Trophoblast cell (in vitro differentiated cells and primary cell): Measurements from ENCODE around the gene XAGE3.
A peak's percentile ranks its signal among the peaks of the same experiment; 100 is the strongest.
"Not testable (repeated sequence)": the region's sequence is repeated elsewhere in the genome, so short reads cannot be mapped to it uniquely, and the experiment has no call there.

Experiments used
- DNase-seq, 2 donors: peaks; one replicate each; pipeline ENCODE4 v3.0.0-alpha.2; 2016
- H2AFZ ChIP-seq: 2 replicates; pipeline ENCODE4 v1.6.1; 2013; ENCODE audit warnings: low read length, moderate library complexity, mild to moderate bottlenecking; ENCODE audit not compliant: insufficient read depth, poor library complexity
- H2AK5ac ChIP-seq: 2 replicates; pipeline ENCODE4 v1.6.1; 2013; ENCODE audit warnings: mild to moderate bottlenecking, low read length
- H2BK120ac ChIP-seq: 2 replicates; pipeline ENCODE4 v1.6.1; 2013; ENCODE audit warnings: low read length, mild to moderate bottlenecking, moderate library complexity; ENCODE audit not compliant: insufficient read depth, poor library complexity
- H2BK12ac ChIP-seq: 2 replicates; pipeline ENCODE4 v1.6.1; 2013; ENCODE audit warnings: mild to moderate bottlenecking, low read length, moderate library complexity
- H2BK5ac ChIP-seq: 2 replicates; pipeline ENCODE4 v1.6.1; 2013; ENCODE audit warnings: low read length, low read depth, moderate library complexity, mild to moderate bottlenecking; ENCODE audit not compliant: poor library complexity
- H3K14ac ChIP-seq: 2 replicates; pipeline ENCODE4 v1.6.1; 2013; ENCODE audit warnings: mild to moderate bottlenecking, low read length
- H3K18ac ChIP-seq: 2 replicates; pipeline ENCODE4 v1.6.1; 2013; ENCODE audit warnings: mild to moderate bottlenecking, low read length
- H3K23ac ChIP-seq: 2 replicates; pipeline ENCODE4 v1.6.1; 2013; ENCODE audit warnings: low read length
- H3K27ac ChIP-seq: 2 replicates; pipeline ENCODE4 v1.5.1; 2013; ENCODE audit warnings: low read depth, mild to moderate bottlenecking, inconsistent platforms, low read length, moderate library complexity
- H3K27me3 ChIP-seq: 2 replicates; pipeline ENCODE4 v1.6.1; 2013; ENCODE audit warnings: inconsistent platforms, mild to moderate bottlenecking, low read length, moderate library complexity; ENCODE audit not compliant: insufficient read depth
- H3K36me3 ChIP-seq, 2 experiments: 1 replicate in 1 of 2; 2 replicates in 1 of 2; pipeline ENCODE4 v1.6.1; 2013; ENCODE audit warnings: low read length in 2 of 2, mild to moderate bottlenecking in 2 of 2, moderate library complexity in 1 of 2; ENCODE audit not compliant: insufficient read depth in 2 of 2, control insufficient read depth in 1 of 2
- H3K4ac ChIP-seq: 2 replicates; pipeline ENCODE4 v1.6.1; 2013; ENCODE audit warnings: low read depth, mild to moderate bottlenecking, low read length, moderate library complexity
- H3K4me1 ChIP-seq, 2 experiments: 1 replicate in 1 of 2; 2 replicates in 1 of 2; pipeline ENCODE4 v1.6.1; 2013; ENCODE audit warnings: low read length in 2 of 2, mild to moderate bottlenecking in 2 of 2, moderate library complexity in 1 of 2; ENCODE audit not compliant: insufficient read depth in 2 of 2, control insufficient read depth in 1 of 2
- H3K4me2 ChIP-seq: 2 replicates; pipeline ENCODE4 v1.6.1; 2013; ENCODE audit warnings: inconsistent platforms, mild to moderate bottlenecking, low read length, moderate library complexity
- H3K4me3 ChIP-seq: 2 replicates; pipeline ENCODE4 v1.5.1; 2013; ENCODE audit warnings: mild to moderate bottlenecking, low read depth, low read length, inconsistent platforms
- H3K79me1 ChIP-seq: one replicate; pipeline ENCODE4 v1.6.1; 2013; ENCODE audit warnings: low read length
- H3K79me2 ChIP-seq: 2 replicates; pipeline ENCODE4 v1.6.1; 2013; ENCODE audit warnings: low read length, mild to moderate bottlenecking; ENCODE audit not compliant: control insufficient read depth, insufficient read depth, poor library complexity
- H3K9ac ChIP-seq: 2 replicates; pipeline ENCODE4 v1.6.1; 2013; ENCODE audit warnings: mild to moderate bottlenecking, low read length
- H3K9me3 ChIP-seq: 2 replicates; pipeline ENCODE4 v1.6.1; 2013; ENCODE audit warnings: low read depth, mild to moderate bottlenecking, control low read depth, inconsistent platforms, low read length; ENCODE audit not compliant: insufficient read depth
- H4K12ac ChIP-seq: 2 replicates; pipeline ENCODE4 v1.6.1; 2013; ENCODE audit warnings: low read depth, mild to moderate bottlenecking, low read length, moderate library complexity
- H4K8ac ChIP-seq: 2 replicates; pipeline ENCODE4 v1.6.1; 2013; ENCODE audit warnings: low read depth, mild to moderate bottlenecking, low read length, moderate library complexity
- H4K91ac ChIP-seq: one replicate; pipeline ENCODE4 v1.6.1; 2013; ENCODE audit warnings: low read depth, mild to moderate bottlenecking, low read length, moderate library complexity
- WGBS: extraction: QIAGEN DNeasy Blood & Tissue Kit; methylation state at CpG from one replicate; pipeline ENCODE4 v1.1.7; 2013; ENCODE audit warnings: missing lambda C conversion rate; ENCODE audit not compliant: insufficient read length, insufficient coverage; ENCODE audit errors: extremely low coverage; 5-methylcytosine and 5-hydroxymethylcytosine counted together

The XAGE3 gene

GRCh38 chrX:52870046-52870445 lies 2.2 kb upstream of the XAGE3 start:
- no peaks in the 10 kb centered on the region for H3K79me1 ChIP-seq
- H3K79me2 ChIP-seq, result no peaks in the 10 kb centered on the region
- no peak overlapping the region for H3K4ac ChIP-seq
- H3K9ac ChIP-seq, result no peak overlapping the region
- no peak overlapping the region for H3K27ac ChIP-seq
- no peaks in the 10 kb centered on the region for H3K27me3 ChIP-seq
- no peaks in the 10 kb centered on the region for H3K4me1 ChIP-seq
- H4K8ac ChIP-seq, result no peak overlapping the region
- H3K9me3 ChIP-seq, result no peaks in the 10 kb centered on the region
- no peak overlapping the region for H3K23ac ChIP-seq
- H2AK5ac ChIP-seq, result no peak overlapping the region
- H4K12ac ChIP-seq, result no peak overlapping the region
- WGBS, result no CpG with 5 or more reads among the region's 1 CpG
- H2BK5ac ChIP-seq, result no peak overlapping the region
- no peak overlapping the region for H2AFZ ChIP-seq
- no peak overlapping the region for H3K18ac ChIP-seq
- no peak overlapping the region for H3K14ac ChIP-seq
- H3K4me3 ChIP-seq, result no peak overlapping the region
- H2BK12ac ChIP-seq, result no peak overlapping the region
- H4K91ac ChIP-seq, result no peak overlapping the region
- H3K36me3 ChIP-seq, result no peaks in the 10 kb centered on the region
- no peak for DNase-seq
- H3K4me2 ChIP-seq, result no peak overlapping the region
- no peak overlapping the region for H2BK120ac ChIP-seq

- Histone ChIP-seq H4K8ac (no peak overlapping the region), H3K36me3 (no peaks in the 10 kb centered on the region), H3K9ac (no peak overlapping the region), H3K79me1 (no peaks in the 10 kb centered on the region), H3K4me2 (no peak overlapping the region), H2BK5ac (no peak overlapping the region), H2AK5ac (no peak overlapping the region), H4K91ac (no peak overlapping the region), H3K14ac (no peak overlapping the region), H3K23ac (no peak overlapping the region), H3K4me3 (no peak overlapping the region), H3K4me1 (no peaks in the 10 kb centered on the region), H3K9me3 (no peaks in the 10 kb centered on the region), H4K12ac (no peak overlapping the region), H2AFZ (no peak overlapping the region), H3K27me3 (no peaks in the 10 kb centered on the region), H3K27ac (no peak overlapping the region), H3K79me2 (no peaks in the 10 kb centered on the region), H3K18ac (no peak overlapping the region), H3K4ac (no peak overlapping the region), H2BK120ac (no peak overlapping the region), H2BK12ac (no peak overlapping the region)
- WGBS, result no CpG with 5 or more reads among the region's 6 CpGs
- no peak for DNase-seq
Measured at GRCh38 chrX:52865343-52865998, 2.4 kb downstream of the XAGE3 start.

GRCh38 chrX:52856991-52857525 lies 10.8 kb downstream of the XAGE3 start:
- not testable (repeated sequence) for H4K91ac ChIP-seq, H3K79me2 ChIP-seq, H2AK5ac ChIP-seq, H3K4me3 ChIP-seq, H3K27me3 ChIP-seq, H3K4ac ChIP-seq, H2BK12ac ChIP-seq, H3K4me1 ChIP-seq, H3K36me3 ChIP-seq, H3K9me3 ChIP-seq, H2BK120ac ChIP-seq, H3K14ac ChIP-seq, H3K23ac ChIP-seq, H4K8ac ChIP-seq, H3K79me1 ChIP-seq, H2BK5ac ChIP-seq, H2AFZ ChIP-seq, H3K18ac ChIP-seq, H4K12ac ChIP-seq, H3K4me2 ChIP-seq, H3K27ac ChIP-seq, H3K9ac ChIP-seq
- peak in 1 of 2 donors; percentile 22 for DNase-seq
- no CpG with 5 or more reads among the region's 4 CpGs for WGBS

- no peaks in the 10 kb centered on the region for H3K27me3 ChIP-seq
- H3K4me1 ChIP-seq, result no peaks in the 10 kb centered on the region
- H2BK120ac ChIP-seq, result no peak overlapping the region
- H2AFZ ChIP-seq, result no peak overlapping the region
- no peaks in the 10 kb centered on the region for H3K79me1 ChIP-seq
- no peak overlapping the region for H2AK5ac ChIP-seq
- no peak overlapping the region for H3K4me2 ChIP-seq
- no peak overlapping the region for H4K91ac ChIP-seq
- no peaks in the 10 kb centered on the region for H3K79me2 ChIP-seq
- DNase-seq, result peak; percentile 72 to 95
- no peak overlapping the region for H3K14ac ChIP-seq
- H2BK12ac ChIP-seq, result no peak overlapping the region
- H3K23ac ChIP-seq, result no peak overlapping the region
- H3K9me3 ChIP-seq, result peaks cover 6% of the 10 kb centered on the region
- no peak overlapping the region for H3K27ac ChIP-seq
- no peak overlapping the region for H3K4me3 ChIP-seq
- H3K4ac ChIP-seq, result no peak overlapping the region
- H4K12ac ChIP-seq, result no peak overlapping the region
- WGBS, result no CpG with 5 or more reads among the region's 9 CpGs
- H4K8ac ChIP-seq, result no peak overlapping the region
- no peaks in the 10 kb centered on the region for H3K36me3 ChIP-seq
- no peak overlapping the region for H3K18ac ChIP-seq
- no peak overlapping the region for H2BK5ac ChIP-seq
- H3K9ac ChIP-seq, result no peak overlapping the region
Measured at GRCh38 chrX:52852110-52852860, 15.6 kb downstream of the XAGE3 start.
